HEK293 (cell line): Measurements from ENCODE around the gene OGFOD3.

ENCODE experiments used
- GFI1B ChIP-seq: fragments of 450-650 bp; formaldehyde crosslinking; IDR thresholded peaks from 2 replicates; pipeline ENCODE4 v1.5.1; 2016; ENCODE audit warnings: missing biosample characterization, missing genetic modification characterization
- GLIS2 ChIP-seq: fragments of 450-650 bp; formaldehyde crosslinking; IDR thresholded peaks from 2 replicates; pipeline ENCODE4 v1.5.1; 2016; ENCODE audit warnings: missing biosample characterization, missing genetic modification characterization
- INSM2 ChIP-seq: fragments of 450-650 bp; formaldehyde crosslinking; IDR thresholded peaks from 2 replicates; pipeline ENCODE4 v1.5.1; 2016; ENCODE audit warnings: missing biosample characterization, missing genetic modification characterization
- KLF10 ChIP-seq: fragments of 450-650 bp; IDR thresholded peaks from 2 replicates; pipeline ENCODE4 v1.5.1; 2018; ENCODE audit warnings: missing biosample characterization, mild to moderate bottlenecking, missing genetic modification characterization
- KLF8 ChIP-seq: fragments of 450-650 bp; formaldehyde crosslinking; IDR thresholded peaks from 2 replicates; pipeline ENCODE4 v1.5.1; 2016; ENCODE audit warnings: missing biosample characterization, missing genetic modification characterization
- PBX3 ChIP-seq: sonication (generic); formaldehyde crosslinking; IDR thresholded peaks from 2 replicates; pipeline ENCODE4 v1.8.1; 2022; ENCODE audit warnings: mild to moderate bottlenecking, moderate library complexity, missing genetic modification reagents
- PRDM1 ChIP-seq: fragments of 450-650 bp; formaldehyde crosslinking; IDR thresholded peaks from 2 replicates; pipeline ENCODE4; 2016; ENCODE audit warnings: missing biosample characterization, missing genetic modification characterization
- SP2 ChIP-seq: fragments of 450-650 bp; formaldehyde crosslinking; IDR thresholded peaks from 2 replicates; pipeline ENCODE4 v1.5.1; 2016; ENCODE audit warnings: missing biosample characterization, missing genetic modification characterization
- SP3 ChIP-seq: fragments of 450-650 bp; formaldehyde crosslinking; IDR thresholded peaks from 2 replicates; pipeline ENCODE4 v1.5.1; 2016; ENCODE audit warnings: missing biosample characterization, missing genetic modification characterization
- YY1 ChIP-seq: fragments of 450-650 bp; formaldehyde crosslinking; IDR thresholded peaks from 2 replicates; pipeline ENCODE4 v1.5.1; 2018; ENCODE audit warnings: missing biosample characterization, missing genetic modification characterization
- YY2 ChIP-seq: fragments of 450-650 bp; formaldehyde crosslinking; IDR thresholded peaks from 2 replicates; pipeline ENCODE4 v1.5.1; 2016; ENCODE audit warnings: missing biosample characterization, missing genetic modification characterization
- ZBTB44 ChIP-seq: fragments of 450-650 bp; IDR thresholded peaks from 2 replicates; pipeline ENCODE4 v1.5.1; 2018; ENCODE audit warnings: missing biosample characterization, mild to moderate bottlenecking, missing genetic modification characterization
- ZFHX2 ChIP-seq: fragments of 450-650 bp; formaldehyde crosslinking; conservative IDR thresholded peaks from 2 replicates; pipeline ENCODE4 v1.5.1; 2016; ENCODE audit warnings: missing biosample characterization, missing genetic modification characterization
- ZNF133 ChIP-seq: fragments of 450-650 bp; formaldehyde crosslinking; IDR thresholded peaks from 2 replicates; pipeline ENCODE4 v1.5.1; 2016; ENCODE audit warnings: missing biosample characterization, missing genetic modification characterization
- ZNF19 ChIP-seq: fragments of 450-650 bp; formaldehyde crosslinking; IDR thresholded peaks from 2 replicates; pipeline ENCODE4; 2016; ENCODE audit warnings: missing biosample characterization, missing genetic modification characterization, low read depth
- ZNF211 ChIP-seq: fragments of 450-650 bp; formaldehyde crosslinking; IDR thresholded peaks from 2 replicates; pipeline ENCODE4 v1.5.1; 2016; ENCODE audit warnings: low read depth, missing biosample characterization, missing genetic modification characterization
- ZNF37A ChIP-seq: fragments of 450-650 bp; IDR thresholded peaks from 2 replicates; pipeline ENCODE4 v1.5.1; 2018; ENCODE audit warnings: missing biosample characterization, missing genetic modification characterization
- ZNF426 ChIP-seq: fragments of 450-650 bp; formaldehyde crosslinking; IDR thresholded peaks from 2 replicates; pipeline ENCODE4 v1.5.1; 2017; ENCODE audit warnings: missing biosample characterization, missing genetic modification characterization, mild to moderate bottlenecking, inconsistent platforms, moderate library complexity
- ZNF561 ChIP-seq: fragments of 450-650 bp; IDR thresholded peaks from 2 replicates; pipeline ENCODE4 v1.5.1; 2018; ENCODE audit warnings: missing biosample characterization, missing genetic modification characterization, borderline replicate concordance
- ZNF585B ChIP-seq: fragments of 450-650 bp; formaldehyde crosslinking; IDR thresholded peaks from 2 replicates; pipeline ENCODE4 v1.5.1; 2016; ENCODE audit warnings: missing biosample characterization, missing genetic modification characterization
- ZNF600 ChIP-seq: fragments of 450-650 bp; formaldehyde crosslinking; IDR thresholded peaks from 2 replicates; pipeline ENCODE4 v1.5.1; 2016; ENCODE audit warnings: missing biosample characterization, missing genetic modification characterization
- ZNF610 ChIP-seq: fragments of 450-650 bp; formaldehyde crosslinking; IDR thresholded peaks from 2 replicates; pipeline ENCODE4 v1.5.1; 2016; ENCODE audit warnings: missing biosample characterization, missing genetic modification characterization, borderline replicate concordance
- ZNF624 ChIP-seq: fragments of 450-650 bp; formaldehyde crosslinking; IDR thresholded peaks from 2 replicates; pipeline ENCODE4 v1.5.1; 2017; ENCODE audit warnings: missing biosample characterization, missing genetic modification characterization
- ZNF645 ChIP-seq: fragments of 450-650 bp; formaldehyde crosslinking; IDR thresholded peaks from 2 replicates; pipeline ENCODE4; 2016; ENCODE audit warnings: missing biosample characterization, missing genetic modification characterization
- ZNF660 ChIP-seq: fragments of 450-650 bp; IDR thresholded peaks from 2 replicates; pipeline ENCODE4 v1.5.1; 2018; ENCODE audit warnings: missing biosample characterization, mild to moderate bottlenecking, missing genetic modification characterization
- ZNF76 ChIP-seq: fragments of 450-650 bp; formaldehyde crosslinking; IDR thresholded peaks from 2 replicates; pipeline ENCODE4; 2016; ENCODE audit warnings: low read depth, missing biosample characterization, missing genetic modification characterization, borderline replicate concordance
- ZNF791 ChIP-seq: fragments of 450-650 bp; formaldehyde crosslinking; IDR thresholded peaks from 2 replicates; pipeline ENCODE4 v1.5.1; 2016; ENCODE audit warnings: missing biosample characterization, missing genetic modification characterization

The OGFOD3 gene

GRCh38 chr17:82418001-82418986 is at the start of gene OGFOD3, which contains the start of gene HEXD (continued):
- TF ChIP-seq PBX3 (peak; percentile 95), ZNF585B (tag by site-specific recombination) (no peak), ZNF645 (no peak), ZNF600 (tag by site-specific recombination) (peak; percentile 38; the same call in 1 of the 2 replicates), YY1 (tag by site-specific recombination) (peak; percentile 71; the same call in 1 of the 2 replicates), ZNF426 (no peak), KLF8 (tag by site-specific recombination) (peak; percentile 58; the same call in 1 of the 2 replicates), KLF10 (peak; percentile 85), ZNF791 (tag by site-specific recombination) (peak; percentile 27; the same call in 1 of the 2 replicates), ZNF211 (tag by site-specific recombination) (no peak), ZFHX2 (tag by site-specific recombination) (peak; percentile 66; the same call in 1 of the 2 replicates), YY2 (tag by site-specific recombination) (peak; percentile 32; the same call in 1 of the 2 replicates), INSM2 (tag by site-specific recombination) (no peak), ZNF624 (tag by site-specific recombination) (no peak), ZNF76 (no peak), SP3 (peak; percentile 49; the same call in 1 of the 2 replicates), GFI1B (tag by site-specific recombination) (no peak), ZNF610 (no peak), ZBTB44 (peak; percentile 62; the same call in 1 of the 2 replicates), ZNF561 (tag by site-specific recombination) (peak; percentile 94), PRDM1 (tag by site-specific recombination) (peak; percentile 57), ZNF133 (tag by site-specific recombination) (no peak), GLIS2 (tag by site-specific recombination) (no peak), ZNF660 (peak; percentile 87; the same call in 1 of the 2 replicates), ZNF19 (tag by site-specific recombination) (no peak), ZNF37A (tag by site-specific recombination) (peak; percentile 50; the same call in 1 of the 2 replicates), SP2 (tag by site-specific recombination) (peak; percentile 16; the same call in 1 of the 2 replicates)
- TF ChIP-seq, all 188 proteins: peak for 25
